Vagina (tissue), 2 donors: ENCODE measurements around the gene LILRB2. TPM values are rescaled to one million over a fixed set of nuclear protein-coding genes. Genes with fewer than 3 reads are reported as not detected.

Source experiments
- DNase-seq, 2 donors: peaks; one replicate each; pipeline ENCODE4 v3.0.0-alpha.2; 2017; ENCODE audit errors: extremely low spot score in 2 of 2
- H3K27ac ChIP-seq: fragments of 200-600 bp; sonication (generic); one replicate; pipeline ENCODE4 v1.5.1; 2019
- H3K27me3 ChIP-seq: fragments of 200-600 bp; sonication (generic); one replicate; pipeline ENCODE4 v1.5.1; 2019
- H3K36me3 ChIP-seq, 2 donors: fragments of 200-600 bp; sonication (generic); one replicate each; pipeline ENCODE4 v1.5.1; 2017 to 2019
- H3K4me1 ChIP-seq: fragments of 200-600 bp; sonication (generic); one replicate; pipeline ENCODE4 v1.5.1; 2019
- H3K4me3 ChIP-seq, 2 donors: fragments of 200-600 bp; sonication (generic); 1 replicate in 1 of 2; 2 replicates in 1 of 2; pipeline ENCODE4 v1.5.1; 2016 to 2019
- H3K9me3 ChIP-seq: fragments of 200-600 bp; sonication (generic); one replicate; pipeline ENCODE4 v1.5.1; 2019
- POLR2A ChIP-seq, 2 donors: fragments of 450-650 bp; IDR thresholded peaks; one replicate each; pipeline ENCODE4 v1.6.1; 2017; ENCODE audit warnings: antibody characterized with exemption in 2 of 2, mild to moderate bottlenecking in 2 of 2, moderate library complexity in 2 of 2
- POLR2AphosphoS5 ChIP-seq, 2 donors: sonication (generic); formaldehyde crosslinking; IDR thresholded peaks; one replicate each; pipeline ENCODE4 v1.9.0; 2017; ENCODE audit warnings: antibody characterized with exemption in 2 of 2, mild to moderate bottlenecking in 2 of 2, low read depth in 1 of 2; ENCODE audit not compliant: insufficient read depth in 1 of 2
- intact Hi-C: fragments of 100-400 bp; cut with DNase I; formaldehyde crosslinking; loops from one replicate; pipeline ENCODE4 v1.15.1; 2023
- total RNA-seq: library from RNA; depleted of rRNA; stranded (reverse); fragments of >200 nt; gene quantifications from one replicate; pipeline ENCODE4 v1.2.3, GENCODE V29; 2016
- TF ChIP-seq, protein P1 (sequence below), 3 experiments: fragments of 450-650 bp in 2 of 3; fragments of 200-600 bp in 1 of 3; sonication (generic) in 1 of 3; IDR thresholded peaks; one replicate each; pipeline ENCODE4 v1.5.1; 2017 to 2019; ENCODE audit warnings: antibody characterized with exemption in 3 of 3, mild to moderate bottlenecking in 2 of 3, moderate library complexity in 2 of 3

The LILRB2 gene
- total RNA-seq, 1 donor from 2014 or later, result 2.0 TPM

DNA sequence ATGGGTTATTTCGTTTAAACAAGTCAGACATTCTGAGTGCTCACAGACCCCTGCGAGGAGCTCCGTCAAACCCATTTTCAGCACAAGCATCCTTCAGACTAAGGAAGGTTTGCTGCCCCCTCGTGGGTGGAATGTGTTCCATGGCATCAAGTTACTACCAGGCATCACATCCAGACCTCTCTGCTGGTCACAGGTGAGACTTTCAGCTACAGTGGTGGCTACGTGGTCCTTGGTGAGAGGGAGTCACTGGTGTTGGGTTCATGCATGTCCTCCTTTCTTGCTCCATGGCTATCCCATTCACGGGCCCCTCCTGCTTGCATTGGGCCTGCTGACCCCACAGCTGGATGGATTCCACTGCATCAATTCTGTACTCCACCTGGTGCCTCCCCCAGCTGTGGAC is 14.8 kb downstream of the LILRB2 start:
- TF ChIP-seq POLR2AphosphoS5 (IDR thresholded peaks at IDR 0.05; ENCODE audit: insufficient read depth in 1 of 2, low read depth in 1 of 2) (no peak), POLR2A (IDR thresholded peaks at IDR 0.05) (no peak)
- TF ChIP-seq, protein P1, sequence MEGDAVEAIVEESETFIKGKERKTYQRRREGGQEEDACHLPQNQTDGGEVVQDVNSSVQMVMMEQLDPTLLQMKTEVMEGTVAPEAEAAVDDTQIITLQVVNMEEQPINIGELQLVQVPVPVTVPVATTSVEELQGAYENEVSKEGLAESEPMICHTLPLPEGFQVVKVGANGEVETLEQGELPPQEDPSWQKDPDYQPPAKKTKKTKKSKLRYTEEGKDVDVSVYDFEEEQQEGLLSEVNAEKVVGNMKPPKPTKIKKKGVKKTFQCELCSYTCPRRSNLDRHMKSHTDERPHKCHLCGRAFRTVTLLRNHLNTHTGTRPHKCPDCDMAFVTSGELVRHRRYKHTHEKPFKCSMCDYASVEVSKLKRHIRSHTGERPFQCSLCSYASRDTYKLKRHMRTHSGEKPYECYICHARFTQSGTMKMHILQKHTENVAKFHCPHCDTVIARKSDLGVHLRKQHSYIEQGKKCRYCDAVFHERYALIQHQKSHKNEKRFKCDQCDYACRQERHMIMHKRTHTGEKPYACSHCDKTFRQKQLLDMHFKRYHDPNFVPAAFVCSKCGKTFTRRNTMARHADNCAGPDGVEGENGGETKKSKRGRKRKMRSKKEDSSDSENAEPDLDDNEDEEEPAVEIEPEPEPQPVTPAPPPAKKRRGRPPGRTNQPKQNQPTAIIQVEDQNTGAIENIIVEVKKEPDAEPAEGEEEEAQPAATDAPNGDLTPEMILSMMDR (IDR thresholded peaks at IDR 0.05), result peak in 2 of 3 experiments; percentile 20 to 36
- no peak overlapping the region for H3K4me3 ChIP-seq
- peak in 1 of 2 donors; percentile 67 for DNase-seq
- no peaks in the 10 kb centered on the region for H3K36me3 ChIP-seq
- H3K4me1 ChIP-seq, result no peaks in the 10 kb centered on the region
- no peak overlapping the region for H3K27ac ChIP-seq
- intact Hi-C loops, result no loop called here
- no peaks in the 10 kb centered on the region for H3K27me3 ChIP-seq
- no peaks in the 10 kb centered on the region for H3K9me3 ChIP-seq

DNA sequence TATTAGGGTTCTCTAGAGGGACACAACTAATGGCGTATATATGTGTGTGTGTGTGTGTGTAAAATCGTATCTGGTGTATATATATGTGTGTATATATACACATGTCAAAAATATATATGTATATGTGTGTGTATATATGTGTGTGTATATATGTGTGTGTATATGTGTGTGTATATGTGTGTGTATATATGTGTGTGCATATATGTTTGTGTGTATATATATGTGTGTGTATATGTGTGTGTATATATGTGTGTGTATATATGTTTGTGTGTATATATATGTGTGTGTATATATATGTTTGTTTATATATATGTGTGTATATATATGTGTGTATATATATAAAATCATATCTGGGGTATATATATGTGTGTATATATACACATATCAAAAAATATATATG is 18.4 kb downstream of the LILRB2 start:
- H3K4me1 ChIP-seq, result no peaks in the 10 kb centered on the region
- no peaks in the 10 kb centered on the region for H3K27me3 ChIP-seq
- H3K27ac ChIP-seq, result no peak overlapping the region

DNA sequence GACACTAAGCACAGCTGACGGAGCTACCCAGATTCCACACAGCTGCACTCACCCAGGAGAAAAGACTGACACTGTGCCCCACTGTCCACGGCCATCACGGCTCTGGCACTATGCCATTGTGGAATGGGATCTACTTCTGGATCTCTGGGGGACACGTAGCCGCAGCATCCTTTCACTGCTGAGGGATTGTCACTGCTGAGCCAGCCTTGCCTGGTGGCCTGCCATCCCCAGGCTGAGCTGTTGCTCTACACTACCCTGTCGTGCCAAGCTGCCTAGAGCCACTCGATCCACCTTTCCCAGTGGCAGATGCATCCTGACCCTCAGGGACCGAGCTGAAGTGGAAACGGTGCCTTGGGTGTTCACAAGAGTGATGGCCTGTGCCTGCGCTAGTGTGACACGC is 18.8 kb downstream of the LILRB2 start:
- intact Hi-C loops, result no loop called here
- no peak overlapping the region for H3K27ac ChIP-seq
- DNase-seq, result peak in 1 of 2 donors; percentile 29

More for the DNA sequence above, 18.4 kb downstream of the LILRB2 start:
- H3K9me3 ChIP-seq, result no peaks in the 10 kb centered on the region
- intact Hi-C loops, result no loop called here
- H3K36me3 ChIP-seq, result no peaks in the 10 kb centered on the region
- H3K4me3 ChIP-seq, result no peak overlapping the region
- no peak for DNase-seq
- TF ChIP-seq POLR2A (IDR thresholded peaks at IDR 0.05), result no peak
- no peak for TF ChIP-seq POLR2AphosphoS5 (IDR thresholded peaks at IDR 0.05; ENCODE audit: insufficient read depth in 1 of 2, low read depth in 1 of 2)
- TF ChIP-seq, protein P1 (IDR thresholded peaks at IDR 0.05), result no peak

DNA sequence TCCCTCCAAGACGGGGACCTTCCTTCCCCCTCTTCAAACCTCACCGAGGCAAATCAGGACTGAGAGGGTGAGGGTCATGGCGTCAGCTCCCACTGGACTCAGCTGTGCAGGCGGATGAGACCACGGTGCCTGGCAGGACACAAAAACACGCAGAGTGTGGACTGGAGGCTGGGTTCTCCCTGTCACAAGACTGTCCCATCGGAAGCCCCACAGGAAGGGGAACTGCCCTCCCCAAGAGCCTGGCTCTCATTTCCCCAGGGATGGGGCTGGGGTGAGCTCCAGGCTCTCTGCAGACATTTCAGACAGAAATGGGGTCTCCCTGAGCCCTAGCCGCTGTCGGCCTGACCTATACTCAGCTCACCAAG is 23.8 kb downstream of the LILRB2 start, which contains the start of gene LILRB5:
Gene LILRB5 (minus strand): TSS at position 158 of the 365 bp plus-strand sequence. CDS start 80 bp downstream, at position 78.
- TF ChIP-seq POLR2A (IDR thresholded peaks at IDR 0.05) (no peak), POLR2AphosphoS5 (IDR thresholded peaks at IDR 0.05; ENCODE audit: insufficient read depth in 1 of 2, low read depth in 1 of 2) (no peak)
- TF ChIP-seq, protein P1 (IDR thresholded peaks at IDR 0.05), result no peak
- Histone ChIP-seq H3K4me3 (no peak within 1 kb of the TSS), H3K36me3 (no peaks in the 10 kb centered on the region), H3K27ac (no peak within 1 kb of the TSS), H3K27me3 (no peaks in the 10 kb centered on the region), H3K4me1 (no peaks in the 10 kb centered on the region), H3K9me3 (no peaks in the 10 kb centered on the region)
- no peak for DNase-seq
- intact Hi-C loops, result no loop called here

More for the DNA sequence above, 18.8 kb downstream of the LILRB2 start:
- Histone ChIP-seq H3K4me1 (no peaks in the 10 kb centered on the region), H3K4me3 (no peak overlapping the region), H3K36me3 (no peaks in the 10 kb centered on the region), H3K27me3 (no peaks in the 10 kb centered on the region), H3K9me3 (no peaks in the 10 kb centered on the region)
- no peak for TF ChIP-seq POLR2AphosphoS5 (IDR thresholded peaks at IDR 0.05; ENCODE audit: insufficient read depth in 1 of 2, low read depth in 1 of 2)
- TF ChIP-seq, protein P1 (IDR thresholded peaks at IDR 0.05), result no peak
- TF ChIP-seq POLR2A (IDR thresholded peaks at IDR 0.05), result no peak

DNA sequence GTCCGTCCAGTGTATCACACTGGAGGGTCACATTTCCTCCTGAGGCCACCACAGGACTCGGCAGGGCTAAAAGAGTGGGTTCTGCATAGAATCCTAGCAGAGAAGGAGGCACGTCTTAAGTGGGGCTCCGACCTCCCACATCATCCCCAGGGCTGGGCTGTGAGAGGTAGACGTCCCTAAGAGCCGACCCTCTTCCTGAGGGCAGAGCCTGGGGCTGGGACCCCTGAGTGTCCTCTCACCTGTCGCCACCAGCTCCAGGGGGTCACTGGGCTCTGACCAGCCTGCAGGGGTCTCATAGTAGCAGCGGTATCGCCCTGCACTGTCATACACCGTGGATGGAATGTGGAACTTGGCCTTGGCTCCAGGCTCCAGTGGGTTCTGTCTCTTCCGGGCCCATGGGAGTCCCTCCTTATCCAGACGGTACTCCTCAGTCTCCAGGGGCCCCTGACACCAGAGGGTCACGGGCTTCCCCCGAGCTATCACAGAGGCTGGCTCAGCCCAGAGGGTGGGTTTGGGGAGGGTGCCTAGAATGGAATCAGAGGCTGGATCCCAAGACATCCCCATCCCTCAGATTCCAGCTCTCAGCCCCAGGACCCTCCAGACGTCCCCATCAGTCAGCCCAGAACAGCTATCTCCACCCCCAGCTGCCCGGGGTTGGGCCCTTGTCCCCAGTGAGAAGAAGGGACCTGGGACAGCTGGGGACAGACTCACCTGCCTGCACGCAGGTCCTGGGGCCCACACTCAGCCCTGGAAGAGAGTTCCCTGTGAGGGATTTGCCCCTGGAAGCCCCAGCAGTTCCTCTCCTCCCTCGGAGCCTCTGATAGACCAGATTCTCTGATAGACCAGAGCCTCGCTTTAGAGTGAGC is 24.4 kb downstream of the LILRB2 start:
- no peak for DNase-seq
- no peak overlapping the region for H3K4me3 ChIP-seq
- no peaks in the 10 kb centered on the region for H3K36me3 ChIP-seq
- intact Hi-C loops, result no loop called here
- no peaks in the 10 kb centered on the region for H3K27me3 ChIP-seq
- H3K9me3 ChIP-seq, result no peaks in the 10 kb centered on the region
- no peak overlapping the region for H3K27ac ChIP-seq
- TF ChIP-seq POLR2A (IDR thresholded peaks at IDR 0.05) (no peak), POLR2AphosphoS5 (IDR thresholded peaks at IDR 0.05; ENCODE audit: insufficient read depth in 1 of 2, low read depth in 1 of 2) (no peak)
- TF ChIP-seq, protein P1 (IDR thresholded peaks at IDR 0.05), result no peak
- H3K4me1 ChIP-seq, result no peaks in the 10 kb centered on the region
